ENCODE measurements around the gene GPRC5C.

GPRC5C gene

DNA sequence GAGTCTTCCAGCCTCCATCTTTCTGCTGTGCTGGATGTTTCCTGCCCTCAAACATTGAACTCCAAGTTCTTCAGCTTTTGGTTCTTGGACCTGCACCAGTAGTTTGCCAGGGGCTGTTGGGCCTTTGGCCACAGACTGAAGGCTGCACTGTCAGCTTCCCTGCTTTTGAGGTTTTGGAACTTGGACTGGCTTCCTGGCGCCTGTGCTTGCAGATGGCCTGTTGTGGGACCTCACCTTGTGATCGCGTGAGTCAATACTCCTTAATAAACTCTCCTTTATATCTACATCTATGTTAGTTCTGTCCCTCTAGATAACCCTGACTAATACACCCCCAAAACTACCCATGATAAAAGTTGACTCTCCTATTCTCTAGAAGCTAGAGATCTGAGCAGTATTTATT is 26.9 kb downstream of the GPRC5C start:
- Histone ChIP-seq H3K4me1 (ENCODE audit: low read depth, poor library complexity, severe bottlenecking) (no peaks in the 10 kb centered on the region), H2AFZ (ENCODE audit: low read depth) (no peak overlapping the region), H3K36me3 (ENCODE audit: insufficient read depth) (no peaks in the 10 kb centered on the region), H3K79me2 (ENCODE audit: insufficient read depth, low read depth) (no peaks in the 10 kb centered on the region), H3K27ac (no peak overlapping the region), H3K9ac (no peak overlapping the region), H3K4me3 (IDR thresholded peaks at IDR 0.05; ENCODE audit: insufficient read depth, low read depth, low read length) (no peak overlapping the region), H3K4me2 (no peak overlapping the region), H3K27me3 (ENCODE audit: insufficient read depth, low read depth) (peaks cover 53% of the 10 kb centered on the region; the same call in 1 of the 2 replicates), H4K20me1 (ENCODE audit: insufficient read depth) (no peaks in the 10 kb centered on the region)
- TF ChIP-seq, protein P1, sequence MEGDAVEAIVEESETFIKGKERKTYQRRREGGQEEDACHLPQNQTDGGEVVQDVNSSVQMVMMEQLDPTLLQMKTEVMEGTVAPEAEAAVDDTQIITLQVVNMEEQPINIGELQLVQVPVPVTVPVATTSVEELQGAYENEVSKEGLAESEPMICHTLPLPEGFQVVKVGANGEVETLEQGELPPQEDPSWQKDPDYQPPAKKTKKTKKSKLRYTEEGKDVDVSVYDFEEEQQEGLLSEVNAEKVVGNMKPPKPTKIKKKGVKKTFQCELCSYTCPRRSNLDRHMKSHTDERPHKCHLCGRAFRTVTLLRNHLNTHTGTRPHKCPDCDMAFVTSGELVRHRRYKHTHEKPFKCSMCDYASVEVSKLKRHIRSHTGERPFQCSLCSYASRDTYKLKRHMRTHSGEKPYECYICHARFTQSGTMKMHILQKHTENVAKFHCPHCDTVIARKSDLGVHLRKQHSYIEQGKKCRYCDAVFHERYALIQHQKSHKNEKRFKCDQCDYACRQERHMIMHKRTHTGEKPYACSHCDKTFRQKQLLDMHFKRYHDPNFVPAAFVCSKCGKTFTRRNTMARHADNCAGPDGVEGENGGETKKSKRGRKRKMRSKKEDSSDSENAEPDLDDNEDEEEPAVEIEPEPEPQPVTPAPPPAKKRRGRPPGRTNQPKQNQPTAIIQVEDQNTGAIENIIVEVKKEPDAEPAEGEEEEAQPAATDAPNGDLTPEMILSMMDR (conservative IDR thresholded peaks at IDR 0.05; ENCODE audit: low read depth, low read length): no peak

- H2AFZ ChIP-seq (ENCODE audit: low read depth): no peak overlapping the region
- H3K4me1 ChIP-seq (ENCODE audit: low read depth, poor library complexity, severe bottlenecking): no peaks in the 10 kb centered on the region
- no peaks in the 10 kb centered on the region for H3K36me3 ChIP-seq (ENCODE audit: insufficient read depth)
- no peak overlapping the region for H3K9ac ChIP-seq
- no peaks in the 10 kb centered on the region for H3K79me2 ChIP-seq (ENCODE audit: insufficient read depth, low read depth)
- no peak overlapping the region for H3K27ac ChIP-seq
- no peaks in the 10 kb centered on the region for H4K20me1 ChIP-seq (ENCODE audit: insufficient read depth)
- H3K4me3 ChIP-seq (IDR thresholded peaks at IDR 0.05; ENCODE audit: insufficient read depth, low read depth, low read length): no peak overlapping the region
- H3K4me2 ChIP-seq: no peak overlapping the region
- H3K27me3 ChIP-seq (ENCODE audit: insufficient read depth, low read depth): peaks cover 48% of the 10 kb centered on the region; the same call in 1 of the 2 replicates
- TF ChIP-seq, protein P1 (conservative IDR thresholded peaks at IDR 0.05; ENCODE audit: low read depth, low read length): no peak
Observed at GRCh38 chr17:74459622-74460021, 27.7 kb downstream of the GPRC5C start.

- H3K4me2 ChIP-seq: no peak overlapping the region
- H3K27me3 ChIP-seq (ENCODE audit: insufficient read depth, low read depth): peaks cover 46% of the 10 kb centered on the region; the same call in 1 of the 2 replicates
- no peak overlapping the region for H3K27ac ChIP-seq
- no peaks in the 10 kb centered on the region for H3K4me1 ChIP-seq (ENCODE audit: low read depth, poor library complexity, severe bottlenecking)
- TF ChIP-seq, protein P1 (conservative IDR thresholded peaks at IDR 0.05; ENCODE audit: low read depth, low read length): no peak
- H2AFZ ChIP-seq (ENCODE audit: low read depth): no peak overlapping the region
- H4K20me1 ChIP-seq (ENCODE audit: insufficient read depth): no peaks in the 10 kb centered on the region
- no peaks in the 10 kb centered on the region for H3K36me3 ChIP-seq (ENCODE audit: insufficient read depth)
- H3K9ac ChIP-seq: no peak overlapping the region
- no peak overlapping the region for H3K4me3 ChIP-seq (IDR thresholded peaks at IDR 0.05; ENCODE audit: insufficient read depth, low read depth, low read length)
- H3K79me2 ChIP-seq (ENCODE audit: insufficient read depth, low read depth): no peaks in the 10 kb centered on the region
Observed at GRCh38 chr17:74460241-74460640, 28.4 kb downstream of the GPRC5C start.

DNA sequence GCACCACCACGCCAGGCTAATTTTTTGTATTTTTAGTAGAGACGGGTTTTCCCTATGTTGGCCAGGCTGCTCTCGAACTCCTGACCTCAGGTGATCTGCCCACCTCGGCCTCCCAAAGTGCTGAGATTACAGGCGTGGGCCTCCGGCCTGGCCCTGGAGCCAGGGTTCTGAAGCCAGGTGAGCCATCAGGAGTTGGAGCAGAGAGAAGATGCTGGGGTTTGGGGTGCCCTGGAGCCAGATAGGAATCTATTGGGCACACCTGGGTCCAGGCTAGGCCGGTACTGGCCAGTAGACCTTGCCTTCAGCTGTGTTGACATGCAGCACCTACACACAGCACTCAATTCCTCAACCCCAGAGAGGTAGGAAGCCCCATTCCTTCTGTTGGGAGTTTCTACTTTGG is 29.1 kb downstream of the GPRC5C start:
- H2AFZ ChIP-seq (ENCODE audit: low read depth): no peak overlapping the region
- no peak overlapping the region for H3K27ac ChIP-seq
- H3K79me2 ChIP-seq (ENCODE audit: insufficient read depth, low read depth): no peaks in the 10 kb centered on the region
- TF ChIP-seq, protein P1 (conservative IDR thresholded peaks at IDR 0.05; ENCODE audit: low read depth, low read length): no peak
- H3K4me1 ChIP-seq (ENCODE audit: low read depth, poor library complexity, severe bottlenecking): no peaks in the 10 kb centered on the region
- H3K4me2 ChIP-seq: no peak overlapping the region
- no peaks in the 10 kb centered on the region for H3K36me3 ChIP-seq (ENCODE audit: insufficient read depth)
- no peak overlapping the region for H3K9ac ChIP-seq
- no peaks in the 10 kb centered on the region for H4K20me1 ChIP-seq (ENCODE audit: insufficient read depth)
- no peak overlapping the region for H3K4me3 ChIP-seq (IDR thresholded peaks at IDR 0.05; ENCODE audit: insufficient read depth, low read depth, low read length)
- peaks cover 40% of the 10 kb centered on the region; the same call in 1 of the 2 replicates for H3K27me3 ChIP-seq (ENCODE audit: insufficient read depth, low read depth)

All from KMS-11 (cell line).